Measurements from ENCODE around the gene DDX43. TPM values are rescaled to one million over a fixed set of nuclear protein-coding genes. Genes with fewer than 3 reads are reported as not detected.

DDX43 gene
- total RNA-seq, 1 donor from 2014 or later, result 2.5 TPM

- H3K36me3 ChIP-seq, result peaks cover 20% of the 10 kb centered on the region
- no peaks in the 10 kb centered on the region for H3K27me3 ChIP-seq
- no peaks in the 10 kb centered on the region for H3K9me3 ChIP-seq
- H3K4me1 ChIP-seq, result peaks cover 20% of the 10 kb centered on the region
- peak within 1 kb of the TSS; percentile 99 for H3K4me3 ChIP-seq
- H3K27ac ChIP-seq, result peak within 1 kb of the TSS; percentile 96
- ATAC-seq (peak; percentile 98), DNase-seq (peak; percentile 94)
- intact Hi-C loops (cut with DNase I), result no loop called here
- no peak for TF ChIP-seq CTCF (IDR thresholded peaks at IDR 0.05)
Observed at GRCh38 chr6:73461537-73462350, 67.1 kb downstream of the DDX43 start, which contains the start of gene MTO1. Gene MTO1, plus strand, starts transcription at chr6:73461737. Its CDS starts 118 bp downstream, at chr6:73461855.

Other genes with a start within 250 kb of the DDX43 start
- gene KHDC1L, start 169.3 kb upstream of the DDX43 start, total RNA-seq, result not detected
- 1.9 TPM for gene KHDC1, start 131.6 kb upstream of the DDX43 start, total RNA-seq
- gene DPPA5, start 40.6 kb upstream of the DDX43 start, total RNA-seq, result not detected
- gene KHDC3L, start 32.2 kb upstream of the DDX43 start, total RNA-seq, result not detected
- 1.2 TPM for gene OOEP, start 24.9 kb upstream of the DDX43 start, total RNA-seq
- gene CGAS, start 57.5 kb downstream of the DDX43 start, total RNA-seq, result 5.9 TPM
- gene MTO1, start 66.9 kb downstream of the DDX43 start, total RNA-seq, result 23.1 TPM
- gene EEF1A1, start 126.2 kb downstream of the DDX43 start, total RNA-seq, result 9,028 TPM